Keratinocyte (primary cell): ENCODE data around the gene NCF4.

Source experiments
- CTCF ChIP-seq, 3 experiments: IDR thresholded peaks in 1 of 3; conservative IDR thresholded peaks in 1 of 3; optimal IDR thresholded peaks in 1 of 3; 2 replicates in 2 of 3; 3 replicates in 1 of 3; pipeline versions ENCODE3 to v1.5.1; 2011; ENCODE audit warnings: low read length in 3 of 3, mild to moderate bottlenecking in 3 of 3, moderate library complexity in 2 of 3, control low read depth in 1 of 3, inconsistent platforms in 1 of 3; ENCODE audit not compliant: insufficient read depth in 2 of 3; ENCODE audit errors: extremely low read depth in 1 of 3
- EZH2 ChIP-seq: IDR thresholded peaks from one replicate; pipeline ENCODE4 v1.6.1; 2012; ENCODE audit warnings: inconsistent platforms, mild to moderate bottlenecking, low read length, moderate library complexity

GRCh38 chr22:36907253-36908195, 46.7 kb downstream of the NCF4 start:
- TF ChIP-seq EZH2 (no peak), CTCF (optimal IDR thresholded peaks at IDR 0.05 in 1 of 3, IDR thresholded peaks at IDR 0.05 in 1 of 3, conservative IDR thresholded peaks at IDR 0.05 in 1 of 3; ENCODE audit: extremely low read depth in 1 of 3, insufficient read depth in 2 of 3, low read length in 3 of 3) (no peak)
